Activated T-cell treated with anti-CD3 and anti-CD28 coated beads, Interleukin-2, amount 50 U/mL, for 4 hours (primary cell): ENCODE measurements around the gene SSTR5. TPM values are rescaled to one million over a fixed set of nuclear protein-coding genes. Genes with fewer than 3 reads are reported as not detected.

Experiments used
- ATAC-seq, 2 donors: fragments of 200-7000 bp; cut with Tn5 transposase; one replicate each; pipeline ENCODE4 v1.10.0; 2021
- DNase-seq: peaks from one replicate; pipeline ENCODE4 v3.0.0-alpha.2; 2020
- H3K27me3 Mint-ChIP-seq: one replicate; pipeline ENCODE4 v1.8.0; 2021; ENCODE audit warnings: low read depth, mixed read lengths
- H3K36me3 Mint-ChIP-seq: one replicate; pipeline ENCODE4 v1.8.0; 2022; ENCODE audit warnings: mixed read lengths; ENCODE audit not compliant: insufficient read depth
- H3K4me1 Mint-ChIP-seq: one replicate; pipeline ENCODE4 v1.8.0; 2021; ENCODE audit warnings: low read depth, mixed read lengths
- H3K4me3 Mint-ChIP-seq: one replicate; pipeline ENCODE4 v1.8.0; 2021; ENCODE audit warnings: mild to moderate bottlenecking, moderate library complexity, mixed read lengths
- H3K9me3 Mint-ChIP-seq: one replicate; pipeline ENCODE4 v1.8.0; 2021; ENCODE audit warnings: mixed read lengths
- total RNA-seq, 3 donors: library from RNA; stranded (reverse); gene quantifications; one replicate each; pipeline ENCODE4 v1.2.1, GENCODE V29; 2021

SSTR5 gene
- total RNA-seq, 3 donors from 2014 or later = not detected

DNA sequence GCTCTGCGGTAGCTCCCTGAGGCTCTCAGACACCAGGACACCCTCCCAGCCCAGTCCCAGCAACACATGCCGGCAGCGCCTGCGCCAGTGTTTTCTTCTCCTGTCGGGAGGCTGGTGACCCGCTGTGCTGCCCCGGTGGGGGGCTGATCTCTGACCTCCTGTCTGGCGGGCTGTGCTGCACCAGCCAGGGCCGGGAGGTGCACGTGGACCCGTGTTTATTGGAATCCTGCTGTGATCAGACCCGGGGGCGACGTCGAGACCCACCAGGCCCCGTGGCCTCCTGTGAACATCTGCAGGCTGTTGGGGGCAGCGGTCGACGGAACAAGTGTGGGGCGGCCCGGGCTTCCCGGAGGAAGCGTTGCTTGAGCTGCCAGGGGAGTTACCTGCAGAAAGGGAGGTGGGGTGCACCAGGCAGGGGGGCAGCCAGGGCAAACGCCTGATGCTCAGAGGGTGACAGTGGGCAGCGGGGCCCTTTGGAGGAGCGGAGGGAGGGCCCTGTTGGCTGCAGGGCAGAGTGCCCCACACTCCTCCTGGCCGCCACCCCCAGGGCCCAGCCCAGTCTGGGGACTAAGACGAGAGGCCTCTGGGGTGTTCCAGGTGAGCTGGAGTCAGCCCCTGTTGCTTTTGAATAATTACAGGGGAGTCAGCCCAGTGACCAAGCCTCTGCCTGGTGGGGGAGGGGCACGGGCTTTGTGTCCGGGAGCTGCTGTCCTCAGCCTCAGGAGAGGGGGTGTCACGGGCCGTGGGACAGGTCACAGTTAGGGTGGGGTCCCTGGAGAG is 2.3 kb upstream of the SSTR5 start:
- Mint-ChIP-seq H3K4me1 (no peaks in the 10 kb centered on the region), H3K9me3 (no peaks in the 10 kb centered on the region), H3K36me3 (no peaks in the 10 kb centered on the region), H3K4me3 (no peak overlapping the region), H3K27me3 (peaks cover 41% of the 10 kb centered on the region)
- DNase-seq (no peak), ATAC-seq (no peak)

DNA sequence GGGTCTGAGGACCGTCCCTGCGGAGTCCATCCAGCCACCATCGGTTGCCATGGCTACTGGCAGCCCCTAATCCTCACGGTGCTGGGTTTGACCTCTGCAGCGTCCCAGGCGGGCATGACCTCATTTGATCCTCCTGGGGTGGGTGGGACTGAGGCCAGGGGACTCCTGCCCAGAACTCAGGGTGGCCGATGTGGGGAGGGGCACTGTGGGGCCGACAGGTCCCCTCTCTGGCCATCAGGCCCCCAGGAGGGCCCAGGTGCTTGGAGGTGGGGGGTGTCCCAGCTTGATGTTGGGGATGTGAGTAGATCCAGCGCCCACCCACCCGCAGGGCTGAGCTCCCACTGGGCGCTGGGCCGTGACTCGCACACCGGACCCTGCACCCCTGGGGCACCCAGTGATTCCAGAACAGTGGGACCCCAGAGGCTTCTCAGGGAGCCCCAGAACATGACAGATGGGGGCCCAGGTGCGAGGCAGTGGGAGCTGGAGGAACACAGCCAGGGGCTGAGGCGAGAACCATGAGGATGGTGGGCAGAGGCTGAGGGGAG is 1.6 kb upstream of the SSTR5 start:
- ATAC-seq (no peak), DNase-seq (no peak)
- no peaks in the 10 kb centered on the region for H3K9me3 Mint-ChIP-seq
- peaks cover 36% of the 10 kb centered on the region for H3K27me3 Mint-ChIP-seq
- no peaks in the 10 kb centered on the region for H3K36me3 Mint-ChIP-seq
- H3K4me1 Mint-ChIP-seq = no peaks in the 10 kb centered on the region
- H3K4me3 Mint-ChIP-seq = no peak overlapping the region

DNA sequence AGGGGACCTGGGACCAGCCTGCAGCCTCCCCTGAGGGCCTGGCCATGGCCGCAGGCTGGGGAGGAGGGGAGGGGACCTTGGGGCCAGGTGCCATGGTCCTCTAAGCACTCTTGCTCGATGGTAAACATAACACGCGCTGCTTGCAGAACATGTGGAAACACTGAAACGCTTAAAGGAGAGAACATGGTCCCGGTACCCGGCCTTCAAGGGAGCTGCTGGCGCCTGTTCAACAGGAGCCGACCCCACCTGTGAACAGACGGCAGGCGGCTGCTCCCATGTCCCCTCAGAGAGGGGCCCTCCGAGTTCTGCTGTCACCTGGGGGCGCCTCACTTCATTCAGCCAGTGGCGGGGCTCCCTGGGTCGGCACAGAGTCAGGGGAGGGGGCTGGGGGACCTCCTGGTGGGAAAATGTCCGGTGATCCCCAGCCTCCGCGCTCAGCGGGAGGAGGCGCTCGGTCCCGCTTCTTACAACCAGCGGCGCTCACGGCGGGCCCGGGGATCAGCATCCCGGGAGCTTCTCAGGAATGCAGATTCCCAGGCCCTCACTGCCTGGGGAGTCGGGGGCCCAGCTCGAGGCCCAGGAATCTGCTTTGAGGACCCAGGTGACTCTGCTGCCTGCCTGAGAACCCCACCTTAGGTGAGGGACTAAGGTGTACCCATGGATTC is 854 bp upstream of the SSTR5 start:
- ATAC-seq = no peak
- DNase-seq = no peak
- Mint-ChIP-seq H3K4me1 (no peaks in the 10 kb centered on the region), H3K4me3 (no peak overlapping the region), H3K36me3 (no peaks in the 10 kb centered on the region), H3K27me3 (peaks cover 37% of the 10 kb centered on the region), H3K9me3 (no peaks in the 10 kb centered on the region)

DNA sequence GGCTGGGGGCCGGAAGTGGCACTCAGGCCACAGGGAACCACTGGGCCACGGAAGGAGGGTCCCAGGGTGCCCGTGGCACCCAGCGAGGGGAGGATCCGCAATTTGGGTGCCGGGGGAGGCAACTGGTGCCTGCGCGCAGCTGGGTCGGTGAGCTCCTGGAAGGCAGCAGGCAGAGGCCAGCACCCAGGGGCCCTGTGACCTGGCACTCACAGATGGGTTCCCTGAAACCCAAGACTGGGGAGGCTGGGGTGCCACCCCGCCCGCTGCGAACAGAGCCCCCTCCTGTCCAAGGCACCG is 663 bp downstream of the SSTR5 start:
- Mint-ChIP-seq H3K27me3 (peaks cover 34% of the 10 kb centered on the region), H3K36me3 (no peaks in the 10 kb centered on the region), H3K9me3 (no peaks in the 10 kb centered on the region), H3K4me3 (no peak overlapping the region), H3K4me1 (no peaks in the 10 kb centered on the region)
- ATAC-seq (no peak), DNase-seq (no peak)

DNA sequence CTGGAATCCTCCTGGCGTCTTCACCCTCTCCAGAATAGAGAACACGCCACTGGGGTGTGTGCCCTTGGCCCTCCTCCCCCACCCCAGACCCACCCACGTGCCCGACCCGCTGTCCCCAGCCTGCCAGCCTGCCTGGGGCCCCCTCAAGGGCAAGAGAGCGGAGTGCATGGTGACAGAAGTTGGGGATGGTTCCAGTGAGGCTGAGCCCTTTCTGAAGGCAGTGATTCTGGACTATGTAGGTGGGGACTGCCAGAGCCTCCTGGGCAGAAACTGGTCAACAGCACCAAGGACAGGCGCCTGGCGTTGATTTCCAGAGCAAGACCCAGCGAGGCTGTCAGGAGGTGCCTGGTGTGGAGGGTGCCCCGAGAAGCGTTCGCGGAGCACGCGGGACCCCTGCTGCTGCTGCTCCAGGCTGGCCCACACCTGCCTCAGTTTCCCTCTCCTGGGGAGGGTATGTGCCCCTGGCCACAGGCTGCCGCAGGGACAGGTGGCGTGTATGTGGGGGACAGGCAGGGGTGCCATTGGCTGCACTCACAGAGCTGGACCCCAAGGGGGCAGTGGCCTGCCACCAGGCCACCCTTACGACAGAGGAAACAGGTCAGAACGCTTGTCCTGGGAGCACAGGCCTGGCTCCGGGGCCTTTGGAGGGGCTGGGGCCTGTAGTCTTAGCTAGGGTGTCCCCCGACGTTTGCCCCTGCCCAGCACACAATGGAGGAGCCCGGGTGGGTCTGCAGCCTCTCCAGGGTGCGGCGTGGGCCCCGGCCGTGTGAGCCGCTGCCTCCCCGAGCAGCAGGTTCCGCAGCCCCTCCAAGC is 1.2 kb downstream of the SSTR5 start:
- no peak for ATAC-seq
- DNase-seq = no peak
- Mint-ChIP-seq H3K9me3 (no peaks in the 10 kb centered on the region), H3K36me3 (no peaks in the 10 kb centered on the region), H3K4me1 (no peaks in the 10 kb centered on the region), H3K4me3 (no peak overlapping the region), H3K27me3 (peaks cover 36% of the 10 kb centered on the region)

DNA sequence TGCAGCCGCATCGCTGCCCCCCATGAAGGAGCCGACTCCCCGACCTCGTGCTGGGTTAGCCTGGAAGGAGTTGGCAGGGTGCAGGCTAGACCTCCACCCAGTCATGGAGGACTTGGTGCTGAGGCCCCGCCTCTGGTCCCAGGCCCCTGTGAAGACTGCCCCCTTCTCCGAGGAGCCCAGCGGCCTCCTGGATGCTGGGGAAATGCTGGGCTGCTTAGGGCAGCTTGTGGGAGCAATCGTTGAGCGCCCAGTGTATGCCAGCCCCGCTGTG is 1.8 kb downstream of the SSTR5 start:
- ATAC-seq (no peak), DNase-seq (no peak)
- Mint-ChIP-seq H3K9me3 (no peaks in the 10 kb centered on the region), H3K4me1 (no peaks in the 10 kb centered on the region), H3K27me3 (peaks cover 37% of the 10 kb centered on the region), H3K4me3 (no peak overlapping the region), H3K36me3 (no peaks in the 10 kb centered on the region)

DNA sequence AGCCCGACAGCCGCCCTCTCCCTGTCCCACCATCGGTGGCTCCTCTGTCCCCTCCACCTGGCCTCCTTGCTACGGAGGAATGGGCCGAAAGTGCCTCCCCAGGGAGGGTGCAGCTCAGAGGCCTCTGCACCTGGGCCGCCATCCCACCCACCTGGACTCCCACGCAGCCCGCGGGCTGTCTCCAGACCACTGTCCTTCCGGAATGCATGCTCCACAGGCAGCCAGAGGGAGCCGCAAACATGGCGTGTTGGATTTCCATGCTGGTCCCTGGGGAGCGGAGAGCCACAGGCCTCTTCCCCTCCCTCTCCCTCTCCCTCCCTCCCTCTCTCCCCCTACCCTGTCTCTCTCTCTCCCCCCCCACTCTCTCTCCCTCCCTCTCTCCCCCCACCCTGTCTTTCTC is 3.0 kb downstream of the SSTR5 start:
- Mint-ChIP-seq H3K27me3 (peaks cover 33% of the 10 kb centered on the region), H3K4me1 (no peaks in the 10 kb centered on the region), H3K4me3 (no peak overlapping the region), H3K36me3 (no peaks in the 10 kb centered on the region), H3K9me3 (no peaks in the 10 kb centered on the region)
- DNase-seq (no peak), ATAC-seq (no peak)

DNA sequence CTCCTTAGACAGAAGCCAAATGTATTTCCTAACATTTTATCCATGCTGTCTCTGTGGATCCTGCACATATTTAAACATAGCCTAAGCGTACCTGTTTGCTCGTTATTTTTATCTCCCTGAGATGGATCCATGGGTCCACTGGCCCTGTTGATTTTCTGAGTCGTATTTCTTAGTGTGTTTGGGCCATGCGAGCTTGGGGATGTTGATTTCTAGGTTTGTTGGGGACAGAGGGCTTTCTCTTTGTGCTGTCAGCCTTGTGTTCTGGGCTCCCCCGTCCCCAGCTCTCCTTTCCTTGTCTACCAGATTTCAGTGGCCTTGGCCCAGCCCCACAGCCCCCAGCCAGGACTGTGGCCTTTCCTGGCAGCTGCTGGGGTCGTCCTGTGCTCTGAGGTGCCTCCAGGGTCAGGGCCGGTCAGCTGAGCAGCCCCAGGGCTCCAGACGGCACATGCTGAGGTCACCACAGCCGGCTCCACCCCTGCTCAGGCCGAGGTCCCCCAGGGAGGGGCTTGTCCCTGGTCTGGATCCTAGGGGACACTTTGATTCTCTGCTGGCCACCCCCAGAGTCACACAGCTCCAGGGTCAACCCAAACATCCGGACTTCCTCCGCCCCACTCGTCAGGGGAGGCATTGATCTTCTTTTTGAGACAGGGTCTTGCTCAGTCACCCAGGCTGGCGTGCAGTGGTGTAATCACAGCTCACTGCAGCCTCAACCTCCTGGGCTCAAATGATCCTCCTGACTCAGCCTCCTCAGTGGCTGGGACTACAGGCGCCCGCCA is 4.4 kb downstream of the SSTR5 start:
- Mint-ChIP-seq H3K9me3 (no peaks in the 10 kb centered on the region), H3K4me1 (no peaks in the 10 kb centered on the region), H3K36me3 (no peaks in the 10 kb centered on the region), H3K27me3 (peaks cover 32% of the 10 kb centered on the region), H3K4me3 (no peak overlapping the region)
- ATAC-seq = no peak
- DNase-seq = no peak

DNA sequence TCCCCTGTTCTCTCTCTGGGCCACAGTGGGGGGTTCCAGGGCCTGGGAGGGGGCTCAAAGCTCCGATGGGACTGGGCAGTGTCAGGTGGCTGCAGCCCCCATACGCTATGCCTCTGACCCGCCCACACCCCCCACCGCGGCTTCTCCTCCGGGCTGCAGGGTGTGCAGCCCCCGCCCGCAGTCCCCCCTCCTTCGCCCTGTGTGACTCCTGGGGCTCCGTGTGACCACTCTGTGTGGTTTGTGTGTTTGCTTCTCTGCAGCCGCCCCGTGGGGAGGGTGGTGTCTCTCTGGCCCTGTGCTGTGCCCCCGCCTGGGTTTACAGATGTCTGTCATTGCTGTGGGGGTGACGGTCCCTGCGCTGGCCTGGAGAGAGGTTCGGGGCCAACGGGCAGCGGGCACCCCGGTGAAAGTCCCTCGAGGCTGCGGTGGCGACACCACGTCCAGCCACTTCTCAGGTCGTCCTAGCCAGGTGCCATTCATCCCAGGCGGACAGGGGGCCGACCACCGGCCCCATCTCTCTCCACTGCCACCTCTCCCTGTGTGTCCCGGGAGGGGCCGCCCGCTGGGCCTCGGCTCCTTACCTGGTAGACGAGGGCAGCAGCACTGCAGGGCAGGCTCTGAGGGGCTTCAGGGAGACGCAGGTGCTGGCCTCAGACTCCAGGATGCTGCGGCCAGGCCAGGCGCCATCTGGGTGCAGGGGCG is 5.5 kb downstream of the SSTR5 start:
- Mint-ChIP-seq H3K9me3 (no peaks in the 10 kb centered on the region), H3K36me3 (no peaks in the 10 kb centered on the region)

DNA sequence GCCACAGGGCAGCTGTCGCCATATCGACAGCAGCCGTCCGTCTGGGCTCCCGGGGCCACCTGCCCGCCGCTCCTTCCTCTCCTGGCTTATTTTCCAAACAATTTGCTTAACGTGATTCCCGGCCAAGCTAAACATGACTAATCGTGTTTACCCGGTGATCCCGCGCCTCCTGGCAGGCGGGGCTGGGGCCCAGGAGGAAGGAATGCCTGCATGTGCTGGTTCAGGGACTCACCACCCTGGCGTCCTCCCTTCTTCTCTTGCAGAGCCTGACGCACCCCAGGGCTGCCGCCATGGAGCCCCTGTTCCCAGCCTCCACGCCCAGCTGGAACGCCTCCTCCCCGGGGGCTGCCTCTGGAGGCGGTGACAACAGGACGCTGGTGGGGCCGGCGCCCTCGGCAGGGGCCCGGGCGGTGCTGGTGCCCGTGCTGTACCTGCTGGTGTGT is 6.1 kb downstream of the SSTR5 start:
- H3K4me1 Mint-ChIP-seq = no peaks in the 10 kb centered on the region
- no peak overlapping the region for H3K4me3 Mint-ChIP-seq
- peaks cover 33% of the 10 kb centered on the region for H3K27me3 Mint-ChIP-seq
- no peak for DNase-seq
- H3K36me3 Mint-ChIP-seq = no peaks in the 10 kb centered on the region
- ATAC-seq = no peak
- H3K9me3 Mint-ChIP-seq = no peaks in the 10 kb centered on the region

More for the DNA sequence above, 5.5 kb downstream of the SSTR5 start:
- Mint-ChIP-seq H3K4me1 (no peaks in the 10 kb centered on the region), H3K4me3 (no peak overlapping the region), H3K27me3 (peaks cover 33% of the 10 kb centered on the region)
- no peak for DNase-seq
- no peak for ATAC-seq

DNA sequence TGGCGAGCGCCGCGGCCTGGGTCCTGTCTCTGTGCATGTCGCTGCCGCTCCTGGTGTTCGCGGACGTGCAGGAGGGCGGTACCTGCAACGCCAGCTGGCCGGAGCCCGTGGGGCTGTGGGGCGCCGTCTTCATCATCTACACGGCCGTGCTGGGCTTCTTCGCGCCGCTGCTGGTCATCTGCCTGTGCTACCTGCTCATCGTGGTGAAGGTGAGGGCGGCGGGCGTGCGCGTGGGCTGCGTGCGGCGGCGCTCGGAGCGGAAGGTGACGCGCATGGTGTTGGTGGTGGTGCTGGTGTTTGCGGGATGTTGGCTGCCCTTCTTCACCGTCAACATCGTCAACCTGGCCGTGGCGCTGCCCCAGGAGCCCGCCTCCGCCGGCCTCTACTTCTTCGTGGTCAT is 6.8 kb downstream of the SSTR5 start:
- H3K4me1 Mint-ChIP-seq = no peaks in the 10 kb centered on the region
- ATAC-seq = no peak

DNA sequence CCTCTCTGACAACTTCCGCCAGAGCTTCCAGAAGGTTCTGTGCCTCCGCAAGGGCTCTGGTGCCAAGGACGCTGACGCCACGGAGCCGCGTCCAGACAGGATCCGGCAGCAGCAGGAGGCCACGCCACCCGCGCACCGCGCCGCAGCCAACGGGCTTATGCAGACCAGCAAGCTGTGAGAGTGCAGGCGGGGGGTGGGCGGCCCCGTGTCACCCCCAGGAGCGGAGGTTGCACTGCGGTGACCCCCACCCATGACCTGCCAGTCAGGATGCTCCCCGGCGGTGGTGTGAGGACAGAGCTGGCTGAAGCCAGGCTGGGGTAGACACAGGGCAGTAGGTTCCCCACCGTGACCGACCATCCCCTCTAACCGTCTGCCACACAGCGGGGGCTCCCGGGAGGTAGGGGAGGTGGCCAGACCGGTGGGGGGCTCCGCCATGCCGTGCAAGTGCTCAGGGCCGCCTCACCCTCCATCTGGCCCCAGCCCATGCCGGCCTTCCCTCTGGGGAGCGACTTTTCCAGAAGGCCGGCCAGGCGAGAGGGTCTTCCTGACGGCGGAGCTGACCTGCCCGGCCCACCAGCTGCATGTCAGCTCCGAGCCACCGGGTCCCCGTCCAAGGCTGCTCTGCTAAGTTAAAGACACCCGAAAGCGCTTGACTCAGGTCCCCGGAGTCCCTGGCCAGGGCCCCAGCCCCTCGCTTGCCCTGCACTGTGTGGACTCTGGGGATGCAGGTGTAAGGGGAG is 7.4 kb downstream of the SSTR5 start:
- DNase-seq (no peak), ATAC-seq (no peak)
- H3K36me3 Mint-ChIP-seq = no peaks in the 10 kb centered on the region
- H3K9me3 Mint-ChIP-seq = peaks cover 5% of the 10 kb centered on the region
- no peaks in the 10 kb centered on the region for H3K4me1 Mint-ChIP-seq
- H3K4me3 Mint-ChIP-seq = no peak overlapping the region
- H3K27me3 Mint-ChIP-seq = peaks cover 42% of the 10 kb centered on the region

More for the DNA sequence above, 6.8 kb downstream of the SSTR5 start:
- H3K27me3 Mint-ChIP-seq = peaks cover 38% of the 10 kb centered on the region
- H3K36me3 Mint-ChIP-seq = no peaks in the 10 kb centered on the region
- DNase-seq = no peak
- no peaks in the 10 kb centered on the region for H3K9me3 Mint-ChIP-seq
- no peak overlapping the region for H3K4me3 Mint-ChIP-seq
